Retina (tissue), 1 donor: ENCODE results near the gene FOXP1.

Experiments used
- DNase-seq: peaks from one replicate; pipeline ENCODE4 v3.0.0-alpha.2; 2016

Gene FOXP1

GRCh38 chr3:71160785-71161546 lies 422.6 kb downstream of the FOXP1 start:
- no peak for DNase-seq

GRCh38 chr3:71156062-71156665 lies 427.4 kb downstream of the FOXP1 start:
- no peak for DNase-seq

- no peak for DNase-seq
These were observed 428.7 kb downstream of the FOXP1 start for GRCh38 chr3:71154846-71155245.

- DNase-seq = no peak
These were observed 429.8 kb downstream of the FOXP1 start for GRCh38 chr3:71153713-71154112.

- no peak for DNase-seq
These were observed 430.6 kb downstream of the FOXP1 start for GRCh38 chr3:71152892-71153265.

GRCh38 chr3:71152039-71152891 lies 431.3 kb downstream of the FOXP1 start:
- DNase-seq = no peak

- DNase-seq = no peak
These were observed 433.3 kb downstream of the FOXP1 start for GRCh38 chr3:71149959-71150954.

- DNase-seq = no peak
These were observed 435.0 kb downstream of the FOXP1 start for GRCh38 chr3:71148455-71149060.

GRCh38 chr3:71146673-71147072 lies 436.9 kb downstream of the FOXP1 start:
- no peak for DNase-seq

GRCh38 chr3:71145954-71146353 lies 437.6 kb downstream of the FOXP1 start:
- no peak for DNase-seq

- no peak for DNase-seq
These were observed 438.8 kb downstream of the FOXP1 start for GRCh38 chr3:71144525-71145253.

GRCh38 chr3:71143493-71143892 lies 440.0 kb downstream of the FOXP1 start:
- no peak for DNase-seq

GRCh38 chr3:71142441-71143161 lies 440.9 kb downstream of the FOXP1 start:
- no peak for DNase-seq

GRCh38 chr3:71140477-71140876 lies 443.1 kb downstream of the FOXP1 start:
- no peak for DNase-seq

GRCh38 chr3:71139496-71139895 lies 444.0 kb downstream of the FOXP1 start:
- DNase-seq = no peak

GRCh38 chr3:71138410-71138809 lies 445.1 kb downstream of the FOXP1 start:
- DNase-seq = no peak

GRCh38 chr3:71136276-71136675 lies 447.3 kb downstream of the FOXP1 start:
- no peak for DNase-seq

GRCh38 chr3:71135373-71136088 lies 448.0 kb downstream of the FOXP1 start:
- DNase-seq = no peak

- DNase-seq = no peak
These were observed 449.0 kb downstream of the FOXP1 start for GRCh38 chr3:71134521-71134920.

- no peak for DNase-seq
These were observed 449.7 kb downstream of the FOXP1 start for GRCh38 chr3:71133865-71134264.
